WTC11 (cell line): ENCODE data around the gene CALR3. TPM values are rescaled to one million over a fixed set of nuclear protein-coding genes. Genes with fewer than 3 reads are reported as not detected.

Experiments used
- ATAC-seq: fragments of 200-7000 bp; cut with Tn5 transposase; 2 replicates; pipeline ENCODE4 v1.10.0; 2021; ENCODE audit warnings: mild to moderate bottlenecking, moderate library complexity
- CTCF ChIA-PET: fragments of 300-600 bp; sonication (Branson Sonifier 250); formaldehyde crosslinking; loops from one replicate; lab custom pipeline; 2021; ENCODE audit warnings: antibody characterized with exemption; lab: Charles Lee
- POLR2A ChIA-PET: fragments of 350-600 bp; sonication (Branson Sonifier 250); formaldehyde crosslinking; loops from one replicate; lab custom pipeline; 2021; ENCODE audit warnings: antibody characterized with exemption; lab: Charles Lee
- DNase-seq: peaks from one replicate; pipeline ENCODE4 v3.0.0; 2021; ENCODE audit warnings: low spot score
- H3K27ac Mint-ChIP-seq: 2 replicates; pipeline ENCODE4 v1.8.0; 2021; ENCODE audit warnings: mixed read lengths
- H3K27me3 Mint-ChIP-seq: 2 replicates; pipeline ENCODE4 v1.8.0; 2021; ENCODE audit warnings: low read depth, mild to moderate bottlenecking, moderate library complexity, mixed read lengths
- H3K36me3 Mint-ChIP-seq: 2 replicates; pipeline ENCODE4 v1.8.0; 2021; ENCODE audit warnings: mixed read lengths
- H3K4me1 Mint-ChIP-seq: 2 replicates; pipeline ENCODE4 v1.8.0; 2022; ENCODE audit warnings: mixed read lengths
- H3K4me3 Mint-ChIP-seq: 2 replicates; pipeline ENCODE4 v1.8.0; 2021; ENCODE audit warnings: mild to moderate bottlenecking, moderate library complexity, mixed read lengths
- H3K9me3 Mint-ChIP-seq: 2 replicates; pipeline ENCODE4 v1.8.0; 2021; ENCODE audit warnings: mixed read lengths
- ARID4B ChIP-seq: sonication (generic); formaldehyde crosslinking; IDR thresholded peaks from 2 replicates; pipeline ENCODE4 v1.8.0; 2023; ENCODE audit warnings: missing genetic modification reagents, mild to moderate bottlenecking, borderline replicate concordance
- ATF3 ChIP-seq: sonication (generic); formaldehyde crosslinking; conservative IDR thresholded peaks from 2 replicates; pipeline ENCODE4 v1.8.1; 2022; ENCODE audit warnings: mild to moderate bottlenecking, missing genetic modification reagents
- CDX4 ChIP-seq: fragments of 250-450 bp; sonication (Bioruptor Pico); IDR thresholded peaks from 2 replicates; pipeline ENCODE4 v1.9.0; 2021; ENCODE audit warnings: moderate library complexity, mild to moderate bottlenecking, inconsistent platforms, borderline replicate concordance
- CTCF ChIP-seq: fragments of 200-600 bp; IDR thresholded peaks from 2 replicates; pipeline ENCODE4 v1.8.0; 2022; ENCODE audit warnings: antibody characterized with exemption
- E2F1 ChIP-seq: sonication (generic); formaldehyde crosslinking; IDR thresholded peaks from 2 replicates; pipeline ENCODE4 v1.8.0; 2022; ENCODE audit warnings: mild to moderate bottlenecking, missing genetic modification reagents
- FOXJ3 ChIP-seq: sonication (generic); formaldehyde crosslinking; IDR thresholded peaks from 2 replicates; pipeline ENCODE4 v1.9.0; 2021; ENCODE audit warnings: missing genetic modification reagents, mild to moderate bottlenecking, borderline replicate concordance
- HMGXB4 ChIP-seq: sonication (generic); formaldehyde crosslinking; IDR thresholded peaks from 2 replicates; pipeline ENCODE4 v1.8.1; 2023; ENCODE audit warnings: mild to moderate bottlenecking, moderate library complexity, missing genetic modification reagents
- MYBL2 ChIP-seq: sonication (generic); formaldehyde crosslinking; IDR thresholded peaks from 2 replicates; pipeline ENCODE4 v1.8.1; 2023; ENCODE audit warnings: mild to moderate bottlenecking, moderate library complexity, missing genetic modification reagents
- NFE2L1 ChIP-seq: sonication (generic); formaldehyde crosslinking; IDR thresholded peaks from 2 replicates; pipeline ENCODE4 v1.8.1; 2023; ENCODE audit warnings: missing genetic modification reagents
- PREB ChIP-seq: sonication (generic); formaldehyde crosslinking; IDR thresholded peaks from 2 replicates; pipeline ENCODE4 v1.8.1; 2022; ENCODE audit warnings: mild to moderate bottlenecking, missing genetic modification reagents, moderate library complexity, borderline replicate concordance
- RELA ChIP-seq: sonication (generic); formaldehyde crosslinking; IDR thresholded peaks from 2 replicates; pipeline ENCODE4 v1.8.1; 2022; ENCODE audit warnings: missing genetic modification reagents, mild to moderate bottlenecking, borderline replicate concordance
- TEAD1 ChIP-seq: sonication (generic); formaldehyde crosslinking; IDR thresholded peaks from 2 replicates; pipeline ENCODE4 v1.8.0; 2022; ENCODE audit warnings: mild to moderate bottlenecking, missing genetic modification reagents
- ZNF263 ChIP-seq: sonication (generic); formaldehyde crosslinking; IDR thresholded peaks from 2 replicates; pipeline ENCODE4 v1.8.1; 2022; ENCODE audit warnings: low read depth, mild to moderate bottlenecking, moderate library complexity, missing genetic modification reagents
- ZNF423 ChIP-seq: fragments of 250-450 bp; sonication (Bioruptor Pico); IDR thresholded peaks from 2 replicates; pipeline ENCODE4 v2.1.2; 2022; ENCODE audit warnings: mild to moderate bottlenecking, moderate library complexity
- ZNF512 ChIP-seq: sonication (generic); formaldehyde crosslinking; IDR thresholded peaks from 2 replicates; pipeline ENCODE4 v1.8.1; 2022; ENCODE audit warnings: missing genetic modification reagents, borderline replicate concordance
- total RNA-seq: library from RNA; stranded (reverse); gene quantifications from 3 replicates; pipeline ENCODE4 v1.2.3, GENCODE V29; 2021

The CALR3 gene
- total RNA-seq, 1 experiment from 2014 or later: 0.87 TPM

- peaks cover 60% of the 10 kb centered on the region for H3K36me3 Mint-ChIP-seq
- CTCF ChIA-PET: interaction anchor here (0.6 to 1.7 kb wide), 4 partner anchors 9 to 87 kb away, joined by 3 read pairs; partner anchors contain the start of gene C19orf44
- DNase-seq (peak; percentile 59), ATAC-seq (peak; percentile 74)
- H3K9me3 Mint-ChIP-seq: no peaks in the 10 kb centered on the region
- POLR2A ChIA-PET: interaction anchor here (0.5 kb wide), 1 partner anchor 87 kb away, joined by 3 read pairs; no protein-coding TSS in a partner anchor
- no peaks in the 10 kb centered on the region for H3K27me3 Mint-ChIP-seq
- no peaks in the 10 kb centered on the region for H3K4me1 Mint-ChIP-seq
- no peak overlapping the region for H3K27ac Mint-ChIP-seq
- H3K4me3 Mint-ChIP-seq: no peak overlapping the region
- TF ChIP-seq HMGXB4 (CRISPR knock-in tag): no peak
- TF ChIP-seq CTCF: peak; percentile 41; the same call in 1 of the 2 replicates
These were observed 32.1 kb upstream of the CALR3 start for GRCh38 chr19:16527971-16528521.

GRCh38 chr19:16527334-16527935, 31.5 kb upstream of the CALR3 start:
- H3K9me3 Mint-ChIP-seq: no peaks in the 10 kb centered on the region
- H3K4me3 Mint-ChIP-seq: no peak overlapping the region
- POLR2A ChIA-PET: interaction anchor here (0.5 to 0.6 kb wide), 2 partner anchors 86 to 139 kb away, joined by 3 read pairs; no protein-coding TSS in a partner anchor
- DNase-seq (no peak), ATAC-seq (no peak)
- H3K27me3 Mint-ChIP-seq: no peaks in the 10 kb centered on the region
- H3K27ac Mint-ChIP-seq: no peak overlapping the region
- H3K4me1 Mint-ChIP-seq: no peaks in the 10 kb centered on the region
- H3K36me3 Mint-ChIP-seq: peaks cover 63% of the 10 kb centered on the region
- CTCF ChIA-PET: interaction anchor here (0.6 to 1.7 kb wide), 4 partner anchors 8 to 88 kb away, joined by 3 read pairs; partner anchors contain the start of gene C19orf44
- TF ChIP-seq NFE2L1: no peak
- no peak for TF ChIP-seq ATF3 (CRISPR knock-in tag)
- TF ChIP-seq PREB (CRISPR knock-in tag): no peak
- no peak for TF ChIP-seq ZNF263 (CRISPR knock-in tag)
- no peak for TF ChIP-seq MYBL2 (CRISPR knock-in tag)
- no peak for TF ChIP-seq RELA (CRISPR knock-in tag)
- no peak for TF ChIP-seq FOXJ3 (CRISPR knock-in tag)
- TF ChIP-seq ZNF423: no peak
- TF ChIP-seq E2F1 (CRISPR knock-in tag): no peak
- no peak for TF ChIP-seq ARID4B (CRISPR knock-in tag)
- TF ChIP-seq CDX4 (CRISPR knock-in tag): no peak
- no peak for TF ChIP-seq TEAD1 (CRISPR knock-in tag)
- TF ChIP-seq ZNF512 (CRISPR knock-in tag): no peak
